Measurements from ENCODE around the gene FCRL2. TPM values are rescaled to one million over a fixed set of nuclear protein-coding genes. Genes with fewer than 3 reads are reported as not detected.

FCRL2 gene
- total and polyA plus RNA-seq, 4 donors: 0.15 to 0.29 TPM; not detected in 2

DNA sequence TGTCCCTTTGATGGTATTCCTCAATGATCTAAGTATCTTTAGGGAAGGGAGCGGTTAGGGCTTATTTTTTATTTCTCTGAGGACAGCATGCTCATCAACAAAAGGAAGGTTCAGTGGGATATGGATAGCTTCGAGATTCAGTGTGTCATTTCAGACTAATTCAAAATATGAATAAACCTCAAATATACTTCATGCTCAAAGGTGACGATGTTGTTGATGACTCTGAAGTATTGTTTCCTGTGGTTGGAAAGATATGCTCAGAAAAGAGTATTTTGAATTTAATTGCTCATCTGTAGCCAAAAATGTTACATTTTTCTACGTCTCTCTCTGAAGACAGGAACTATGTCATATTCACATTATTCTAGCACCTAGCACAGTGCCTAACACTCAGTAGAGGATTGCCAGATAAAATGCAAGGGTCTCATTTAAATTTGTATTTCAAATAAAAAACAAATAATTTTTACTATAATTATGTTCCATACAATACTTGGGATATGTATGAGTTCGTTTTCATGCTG is 74.6 kb downstream of the FCRL2 start:
- intact Hi-C loops (cut with DNase I): no loop called here
- Histone ChIP-seq H3K36me3 (ENCODE audit: control insufficient read depth in 1 of 2, insufficient read depth in 2 of 2, low read length in 1 of 2) (no peaks in the 10 kb centered on the region), H3K9me3 (ENCODE audit: control insufficient read depth, low read length) (no peaks in the 10 kb centered on the region), H3K27me3 (ENCODE audit: control insufficient read depth in 1 of 2, insufficient read depth in 2 of 2, low read length in 1 of 2) (no peaks in the 10 kb centered on the region), H3K4me1 (ENCODE audit: control insufficient read depth in 1 of 2, insufficient read depth in 2 of 2, low read length in 2 of 2) (no peaks in the 10 kb centered on the region), H3K27ac (ENCODE audit: low read depth in 1 of 2, low read length in 2 of 2) (no peak overlapping the region), H3K4me3 (ENCODE audit: low read length in 2 of 2) (no peak overlapping the region)
- no peak for DNase-seq
- WGBS, 2 donors: 80 to 81% methylated on average over 5 of the region's 5 CpGs
- ATAC-seq (ENCODE audit: low FRiP score): no peak

DNA sequence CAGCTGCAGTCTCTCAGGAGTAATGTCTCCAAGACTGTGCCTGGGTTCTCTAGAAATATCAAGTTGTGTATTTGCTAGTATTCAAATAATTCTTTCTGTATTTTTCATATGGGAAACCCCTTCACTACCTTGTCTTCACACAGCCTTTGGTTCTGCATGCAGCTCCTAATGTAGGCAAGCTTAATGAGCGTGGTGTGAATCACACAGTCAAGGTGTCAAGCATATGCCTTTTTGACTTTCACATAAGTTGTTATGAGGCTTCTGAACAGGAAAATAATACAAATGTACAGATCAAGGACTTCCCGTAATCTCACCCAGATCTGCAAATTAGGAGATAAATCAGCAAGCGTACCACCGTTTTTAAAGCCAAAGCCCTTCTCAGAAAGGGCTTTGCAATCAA is 76.2 kb downstream of the FCRL2 start, which contains the start of gene FCRL3:
FCRL3 (minus strand) TSS at position 38 of the 400 bp plus-strand sequence. CDS start 280 bp downstream, outside the sequence.
- no peak within 1 kb of the TSS for H3K4me3 ChIP-seq (ENCODE audit: low read length in 2 of 2)

DNA sequence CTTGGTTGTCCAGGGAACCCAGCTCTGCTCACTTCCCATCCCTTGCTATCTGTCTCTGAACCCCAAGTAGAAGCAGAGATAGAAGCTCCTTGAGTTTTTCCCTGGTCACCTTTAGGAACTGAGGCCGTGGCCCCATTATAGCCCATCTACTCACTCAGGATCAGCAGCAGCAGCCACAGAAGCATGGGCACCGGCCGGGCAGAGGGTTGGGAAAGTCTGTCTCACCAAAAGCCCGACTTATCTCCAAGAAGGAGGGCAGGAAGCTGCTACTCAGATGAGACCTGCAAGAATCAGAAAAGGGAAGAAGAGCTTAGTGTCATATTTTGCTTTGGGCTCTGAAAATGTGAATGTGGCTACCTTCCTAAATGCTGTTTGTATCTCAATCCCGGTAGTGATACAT is 76.6 kb downstream of the FCRL2 start:
- WGBS, 2 donors: 67 to 82% methylated on average over 5 of the region's 5 CpGs
- no peak overlapping the region for H3K27ac ChIP-seq (ENCODE audit: low read depth in 1 of 2, low read length in 2 of 2)
- no peaks in the 10 kb centered on the region for H3K36me3 ChIP-seq (ENCODE audit: control insufficient read depth in 1 of 2, insufficient read depth in 2 of 2, low read length in 1 of 2)
- ATAC-seq (ENCODE audit: low FRiP score) (no peak), DNase-seq (no peak)
- H3K27me3 ChIP-seq (ENCODE audit: control insufficient read depth in 1 of 2, insufficient read depth in 2 of 2, low read length in 1 of 2): no peaks in the 10 kb centered on the region
- no peaks in the 10 kb centered on the region for H3K4me1 ChIP-seq (ENCODE audit: control insufficient read depth in 1 of 2, insufficient read depth in 2 of 2, low read length in 2 of 2)
- intact Hi-C loops (cut with DNase I): no loop called here
- H3K4me3 ChIP-seq (ENCODE audit: low read length in 2 of 2): no peak overlapping the region
- no peaks in the 10 kb centered on the region for H3K9me3 ChIP-seq (ENCODE audit: control insufficient read depth, low read length)

More for the DNA sequence above, 76.2 kb downstream of the FCRL2 start, which contains the start of gene FCRL3:
- ATAC-seq (ENCODE audit: low FRiP score) (no peak), DNase-seq (no peak)
- Histone ChIP-seq H3K4me1 (ENCODE audit: control insufficient read depth in 1 of 2, insufficient read depth in 2 of 2, low read length in 2 of 2) (no peaks in the 10 kb centered on the region), H3K27ac (ENCODE audit: low read depth in 1 of 2, low read length in 2 of 2) (no peak within 1 kb of the TSS), H3K9me3 (ENCODE audit: control insufficient read depth, low read length) (no peaks in the 10 kb centered on the region), H3K27me3 (ENCODE audit: control insufficient read depth in 1 of 2, insufficient read depth in 2 of 2, low read length in 1 of 2) (no peaks in the 10 kb centered on the region), H3K36me3 (ENCODE audit: control insufficient read depth in 1 of 2, insufficient read depth in 2 of 2, low read length in 1 of 2) (no peaks in the 10 kb centered on the region)
- WGBS, 2 donors: 80 to 83% methylated on average over 4 of the region's 4 CpGs
- intact Hi-C loops (cut with DNase I): no loop called here

DNA sequence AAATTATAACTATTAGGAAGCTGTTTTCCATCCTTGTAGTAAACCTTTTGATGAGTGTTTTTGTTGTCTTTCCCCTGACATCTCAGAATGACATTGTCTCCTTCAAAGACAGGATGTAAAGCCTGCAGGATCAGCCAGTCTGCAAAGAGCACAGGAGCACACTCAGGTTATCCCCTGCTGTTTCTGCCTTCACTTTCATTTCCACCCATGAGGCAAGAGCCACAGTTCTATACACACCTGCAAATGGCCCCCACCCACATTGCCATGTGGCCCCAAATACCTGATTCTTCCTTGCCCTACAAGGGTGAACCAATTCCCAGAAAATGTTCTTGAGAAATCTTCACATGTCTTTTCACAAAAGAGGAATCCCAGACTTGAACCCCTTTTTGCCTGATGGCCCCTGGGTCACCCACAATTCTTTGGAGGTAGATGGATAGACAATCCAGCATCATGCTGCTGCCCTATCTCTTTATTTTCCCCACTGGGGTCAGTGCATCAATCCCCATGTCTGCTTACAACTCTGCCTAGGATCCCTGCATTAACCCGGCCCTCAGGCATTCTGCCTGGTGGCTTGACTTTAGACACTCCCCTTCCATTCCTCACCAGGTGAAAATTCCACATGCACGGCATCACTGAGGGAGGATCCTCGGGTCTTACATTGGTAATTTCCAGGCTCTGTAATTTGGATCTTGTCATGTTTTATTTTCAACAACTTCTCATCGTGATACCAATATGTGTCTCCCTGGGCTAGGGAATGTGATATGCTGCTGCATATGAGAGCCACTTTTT is 79.0 kb downstream of the FCRL2 start:
- WGBS, 2 donors: 74 to 79% methylated on average over 4 of the region's 4 CpGs
- H3K4me3 ChIP-seq (ENCODE audit: low read length in 2 of 2): no peak overlapping the region
- H3K9me3 ChIP-seq (ENCODE audit: control insufficient read depth, low read length): no peaks in the 10 kb centered on the region
- H3K27ac ChIP-seq (ENCODE audit: low read depth in 1 of 2, low read length in 2 of 2): no peak overlapping the region
- no peak for DNase-seq
- intact Hi-C loops (cut with DNase I): no loop called here
- H3K36me3 ChIP-seq (ENCODE audit: control insufficient read depth in 1 of 2, insufficient read depth in 2 of 2, low read length in 1 of 2): no peaks in the 10 kb centered on the region
- no peak for ATAC-seq (ENCODE audit: low FRiP score)
- no peaks in the 10 kb centered on the region for H3K27me3 ChIP-seq (ENCODE audit: control insufficient read depth in 1 of 2, insufficient read depth in 2 of 2, low read length in 1 of 2)
- H3K4me1 ChIP-seq (ENCODE audit: control insufficient read depth in 1 of 2, insufficient read depth in 2 of 2, low read length in 2 of 2): no peaks in the 10 kb centered on the region

DNA sequence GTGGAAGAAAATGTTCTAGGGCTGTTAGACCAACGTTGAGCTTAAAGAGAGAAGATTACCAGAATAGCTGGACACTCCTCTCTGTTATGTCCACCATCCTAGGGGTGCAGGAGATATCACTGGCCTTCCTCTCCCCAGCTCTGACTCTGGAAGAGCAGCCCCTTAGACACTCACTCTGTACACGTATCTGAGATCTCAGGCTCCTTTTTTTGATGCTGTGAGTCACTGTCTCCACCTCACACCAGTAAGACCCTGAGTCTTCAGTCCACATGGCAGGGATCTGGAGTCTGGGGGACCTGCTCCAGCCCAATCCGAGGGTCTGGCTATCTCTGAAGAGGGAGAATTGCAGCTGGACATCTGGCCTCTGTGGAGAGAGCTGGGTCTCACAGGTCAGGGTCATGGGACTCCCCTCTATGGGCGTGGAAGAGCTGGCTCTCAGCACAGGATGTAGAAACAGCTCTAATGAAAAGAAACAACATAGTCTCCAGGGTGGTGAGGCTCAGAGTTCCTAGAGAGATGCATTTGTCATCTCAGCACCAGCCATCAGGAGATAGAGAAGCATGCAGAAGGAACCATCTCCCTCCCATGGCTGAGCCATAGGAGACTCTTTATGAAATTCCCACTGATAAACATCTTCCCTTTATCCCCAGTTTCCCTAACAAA is 79.8 kb downstream of the FCRL2 start:
- DNase-seq (no peak), ATAC-seq (ENCODE audit: low FRiP score) (no peak)
- Histone ChIP-seq H3K27ac (ENCODE audit: low read depth in 1 of 2, low read length in 2 of 2) (no peak overlapping the region), H3K4me3 (ENCODE audit: low read length in 2 of 2) (no peak overlapping the region), H3K4me1 (ENCODE audit: control insufficient read depth in 1 of 2, insufficient read depth in 2 of 2, low read length in 2 of 2) (no peaks in the 10 kb centered on the region), H3K9me3 (ENCODE audit: control insufficient read depth, low read length) (no peaks in the 10 kb centered on the region), H3K27me3 (ENCODE audit: control insufficient read depth in 1 of 2, insufficient read depth in 2 of 2, low read length in 1 of 2) (no peaks in the 10 kb centered on the region), H3K36me3 (ENCODE audit: control insufficient read depth in 1 of 2, insufficient read depth in 2 of 2, low read length in 1 of 2) (no peaks in the 10 kb centered on the region)
- intact Hi-C loops (cut with DNase I): no loop called here
- 39% methylated on average over 4 of the region's 4 CpGs for WGBS, 2 donors

Other genes starting within 250 kb of the FCRL2 start
- gene FCRL5, start 224.6 kb downstream of the FCRL2 start, total RNA-seq: under 1 TPM; 0.63 to 0.84 TPM
- gene FCRL5, start 224.6 kb downstream of the FCRL2 start, polyA plus RNA-seq: under 1 TPM; 0.18 to 0.38 TPM
- gene FCRL4, start 179.0 kb downstream of the FCRL2 start, total RNA-seq: not detected
- not detected for gene FCRL4, start 179.0 kb downstream of the FCRL2 start, polyA plus RNA-seq
- under 1 TPM; 0.10 to 0.99 TPM for gene FCRL3, start 76.4 kb downstream of the FCRL2 start, total RNA-seq
- under 1 TPM in 1 of 2 donors, not detected in 1; 0.03 TPM for gene FCRL3, start 76.4 kb downstream of the FCRL2 start, polyA plus RNA-seq
- 1 to 10 TPM in 1 of 2 donors, under 1 TPM in 1; 0.19 to 1.2 TPM for gene FCRL1, start 43.0 kb upstream of the FCRL2 start, total RNA-seq
- gene FCRL1, start 43.0 kb upstream of the FCRL2 start, polyA plus RNA-seq: not detected
- 1 to 10 TPM in 1 of 2 donors, not detected in 1; 1.0 TPM for gene CD5L, start 64.7 kb upstream of the FCRL2 start, total RNA-seq
- not detected for gene CD5L, start 64.7 kb upstream of the FCRL2 start, polyA plus RNA-seq
- 100 to 1,000 TPM in 1 of 2 donors, 10 to 100 TPM in 1; 96.7 to 102 TPM for gene KIRREL1, start 216.5 kb upstream of the FCRL2 start, total RNA-seq
- 10 to 100 TPM; 15.3 to 41.5 TPM for gene KIRREL1, start 216.5 kb upstream of the FCRL2 start, polyA plus RNA-seq

All from aorta (tissue), 5 donors.